Upper lobe of right lung (tissue), 1 donor: ENCODE results near the gene MED27. TPM values are rescaled to one million over a fixed set of nuclear protein-coding genes. Genes with fewer than 3 reads are reported as not detected.

Source experiments
- ATAC-seq: fragments of 200-7000 bp; cut with Tn5 transposase; one replicate; pipeline ENCODE4 v1.9.1; 2020; ENCODE audit warnings: mild to moderate bottlenecking, moderate library complexity
- DNase-seq: peaks from one replicate; pipeline ENCODE4 v3.0.0-alpha.2; 2020
- H3K27ac ChIP-seq: fragments of 200-600 bp; one replicate; pipeline ENCODE4 v1.8.0; 2022
- H3K27me3 ChIP-seq: fragments of 200-600 bp; one replicate; pipeline ENCODE4 v1.8.0; 2022; ENCODE audit warnings: mild to moderate bottlenecking
- H3K36me3 ChIP-seq: fragments of 200-600 bp; one replicate; pipeline ENCODE4 v1.8.0; 2022
- H3K4me1 ChIP-seq: fragments of 200-600 bp; one replicate; pipeline ENCODE4 v1.8.0; 2022
- H3K4me3 ChIP-seq: fragments of 200-600 bp; one replicate; pipeline ENCODE4 v1.8.0; 2022; ENCODE audit warnings: mild to moderate bottlenecking
- H3K9me3 ChIP-seq: fragments of 200-600 bp; one replicate; pipeline ENCODE4 v1.8.0; 2022
- intact Hi-C: fragments of 100-400 bp; cut with DNase I; formaldehyde crosslinking; loops from one replicate; pipeline ENCODE4 v1.11.0; 2022
- total RNA-seq: library from RNA; stranded (reverse); fragmentation: NEBNext Ultra II Directional; extraction: Animal tissue kit (Norgen Biotek cat#: 25700); gene quantifications from one replicate; pipeline ENCODE4 v1.2.1, GENCODE V29; 2021
- TF ChIP-seq, protein P1 (sequence below): fragments of 200-600 bp; IDR thresholded peaks from one replicate; pipeline ENCODE4 v1.8.0; 2022; ENCODE audit warnings: antibody characterized with exemption
- donor health status: DM: no; HTN: yes; CAD: no; lungs with severe emphysema.

The MED27 gene
- total RNA-seq, 1 donor from 2014 or later = 14.2 TPM

GRCh38 chr9:131827821-131828369, 251.8 kb downstream of the MED27 start:
- DNase-seq = no peak
- H3K4me3 ChIP-seq = no peak overlapping the region

DNA sequence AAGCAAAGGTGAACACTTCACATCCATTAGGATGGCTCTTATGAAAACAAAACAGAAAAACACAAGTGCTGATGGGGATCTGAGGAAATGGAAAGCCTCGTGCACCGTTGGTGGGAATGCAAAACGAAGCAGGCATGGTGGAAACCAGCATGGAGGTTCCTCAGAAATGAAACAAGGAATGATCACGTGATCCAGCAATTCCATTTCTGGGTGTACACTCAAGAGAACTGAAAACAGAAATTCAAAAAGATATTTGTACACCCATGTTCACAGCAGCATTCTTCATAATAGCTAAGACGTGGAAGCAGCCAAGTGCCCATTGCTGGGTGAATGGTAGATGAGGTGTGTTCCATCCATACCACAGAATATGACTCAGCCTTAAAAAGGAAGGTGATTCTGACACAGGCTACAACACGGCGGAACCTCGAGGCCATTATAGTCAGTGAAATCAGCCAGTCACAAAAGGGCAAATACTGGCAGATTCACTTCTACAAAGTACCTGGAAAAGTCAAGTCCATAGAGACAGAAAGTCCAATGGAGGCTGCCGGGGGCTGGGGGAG, 252.6 kb downstream of the MED27 start:
- no peaks in the 10 kb centered on the region for H3K9me3 ChIP-seq
- no peak for DNase-seq
- intact Hi-C loops = no loop called here
- H3K4me1 ChIP-seq = no peaks in the 10 kb centered on the region
- peaks cover 7% of the 10 kb centered on the region for H3K27me3 ChIP-seq
- H3K36me3 ChIP-seq = no peaks in the 10 kb centered on the region
- no peak for ATAC-seq
- H3K27ac ChIP-seq = no peak overlapping the region
- TF ChIP-seq, protein P1, sequence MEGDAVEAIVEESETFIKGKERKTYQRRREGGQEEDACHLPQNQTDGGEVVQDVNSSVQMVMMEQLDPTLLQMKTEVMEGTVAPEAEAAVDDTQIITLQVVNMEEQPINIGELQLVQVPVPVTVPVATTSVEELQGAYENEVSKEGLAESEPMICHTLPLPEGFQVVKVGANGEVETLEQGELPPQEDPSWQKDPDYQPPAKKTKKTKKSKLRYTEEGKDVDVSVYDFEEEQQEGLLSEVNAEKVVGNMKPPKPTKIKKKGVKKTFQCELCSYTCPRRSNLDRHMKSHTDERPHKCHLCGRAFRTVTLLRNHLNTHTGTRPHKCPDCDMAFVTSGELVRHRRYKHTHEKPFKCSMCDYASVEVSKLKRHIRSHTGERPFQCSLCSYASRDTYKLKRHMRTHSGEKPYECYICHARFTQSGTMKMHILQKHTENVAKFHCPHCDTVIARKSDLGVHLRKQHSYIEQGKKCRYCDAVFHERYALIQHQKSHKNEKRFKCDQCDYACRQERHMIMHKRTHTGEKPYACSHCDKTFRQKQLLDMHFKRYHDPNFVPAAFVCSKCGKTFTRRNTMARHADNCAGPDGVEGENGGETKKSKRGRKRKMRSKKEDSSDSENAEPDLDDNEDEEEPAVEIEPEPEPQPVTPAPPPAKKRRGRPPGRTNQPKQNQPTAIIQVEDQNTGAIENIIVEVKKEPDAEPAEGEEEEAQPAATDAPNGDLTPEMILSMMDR = no peak
- no peak overlapping the region for H3K4me3 ChIP-seq

More at GRCh38 chr9:131827821-131828369, 251.8 kb downstream of the MED27 start:
- ATAC-seq = no peak
- TF ChIP-seq, protein P1 = no peak
- intact Hi-C loops = no loop called here
- no peaks in the 10 kb centered on the region for H3K4me1 ChIP-seq
- H3K27ac ChIP-seq = no peak overlapping the region
- H3K27me3 ChIP-seq = peaks cover 12% of the 10 kb centered on the region
- no peaks in the 10 kb centered on the region for H3K9me3 ChIP-seq
- no peaks in the 10 kb centered on the region for H3K36me3 ChIP-seq

GRCh38 chr9:131826053-131826452, 253.6 kb downstream of the MED27 start:
- DNase-seq (no peak), ATAC-seq (no peak)
- Histone ChIP-seq H3K4me3 (no peak overlapping the region), H3K4me1 (no peaks in the 10 kb centered on the region), H3K9me3 (no peaks in the 10 kb centered on the region), H3K27ac (no peak overlapping the region), H3K36me3 (no peaks in the 10 kb centered on the region), H3K27me3 (peaks cover 7% of the 10 kb centered on the region)
- intact Hi-C loops = no loop called here
- TF ChIP-seq, protein P1 = no peak

DNA sequence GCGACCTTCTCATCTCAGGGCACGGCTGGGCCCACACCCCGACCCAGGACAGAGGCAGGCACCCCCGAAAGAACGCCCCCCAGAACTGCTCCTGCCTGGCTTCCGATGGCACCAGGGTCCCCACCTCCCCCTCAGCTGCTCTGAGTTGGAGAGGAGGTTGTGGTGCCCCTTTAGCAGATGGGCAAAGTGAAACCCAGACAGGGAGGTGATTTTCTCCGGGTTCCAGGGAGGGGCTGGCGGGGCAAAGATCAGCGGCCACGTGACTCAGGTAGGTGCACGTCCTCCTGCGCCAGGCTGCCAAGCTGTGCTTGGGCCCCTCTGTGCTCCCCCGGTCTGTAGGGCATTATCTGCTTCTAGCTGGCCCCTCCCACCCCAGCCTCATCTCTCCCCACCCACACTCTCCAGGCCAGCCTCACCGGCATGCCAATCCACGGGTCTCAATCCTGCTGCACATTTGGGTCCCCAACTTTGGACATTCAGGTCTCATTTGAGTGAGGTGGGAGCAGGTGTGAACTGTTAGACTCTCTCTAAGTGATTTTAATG, 254.6 kb downstream of the MED27 start:
- Histone ChIP-seq H3K4me3 (no peak overlapping the region), H3K9me3 (no peaks in the 10 kb centered on the region), H3K27ac (no peak overlapping the region), H3K4me1 (no peaks in the 10 kb centered on the region), H3K27me3 (peaks cover 7% of the 10 kb centered on the region), H3K36me3 (no peaks in the 10 kb centered on the region)
- TF ChIP-seq, protein P1 = no peak
- intact Hi-C loops = no loop called here
- ATAC-seq (no peak), DNase-seq (no peak)

- Histone ChIP-seq H3K36me3 (no peaks in the 10 kb centered on the region), H3K9me3 (no peaks in the 10 kb centered on the region), H3K4me1 (no peaks in the 10 kb centered on the region), H3K27ac (no peak overlapping the region), H3K27me3 (peaks cover 7% of the 10 kb centered on the region), H3K4me3 (no peak overlapping the region)
- intact Hi-C loops = no loop called here
- no peak for ATAC-seq
- TF ChIP-seq, protein P1 = no peak
- DNase-seq = no peak
These were observed 255.5 kb downstream of the MED27 start for GRCh38 chr9:131824155-131824594.
